K562 (cell line): ENCODE results near the gene CD72.

ENCODE experiments used
- SP1 ChIP-seq: sonication (generic); formaldehyde crosslinking; IDR thresholded peaks from 2 replicates; pipeline ENCODE4 v1.8.1; 2022; ENCODE audit warnings: mild to moderate bottlenecking, missing genetic modification reagents
- TAF1 ChIP-seq: IDR thresholded peaks from 2 replicates; pipeline ENCODE4 v1.6.1; 2011; ENCODE audit warnings: mild to moderate bottlenecking, low read length, moderate library complexity; ENCODE audit not compliant: insufficient read depth, control insufficient read depth, severe bottlenecking; ENCODE audit errors: extremely low read depth
- YY1 ChIP-seq, 3 experiments: IDR thresholded peaks; 2 replicates each; pipeline ENCODE4 v1.6.1; 2011; ENCODE audit warnings: low read length in 2 of 3, mild to moderate bottlenecking in 2 of 3, moderate library complexity in 2 of 3, borderline replicate concordance in 1 of 3, control low read depth in 1 of 3, low read depth in 1 of 3; ENCODE audit not compliant: insufficient read depth in 3 of 3, insufficient replicate concordance in 2 of 3, control insufficient read depth in 1 of 3, insufficient read length in 1 of 3; ENCODE audit errors: extremely low read depth in 1 of 3

DNA sequence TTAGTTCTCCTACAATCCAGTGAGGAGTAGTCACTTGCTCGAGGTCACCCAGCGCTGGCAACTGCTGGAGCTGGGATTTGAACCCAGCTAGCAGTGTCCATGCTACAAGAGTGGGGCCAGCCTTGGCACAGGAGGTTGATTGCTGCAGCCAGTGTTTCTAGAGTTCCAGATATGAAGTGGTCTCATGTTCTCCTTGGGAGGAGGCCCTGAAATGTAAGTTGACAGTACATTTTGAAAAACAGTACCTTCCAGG is 40.7 kb upstream of the CD72 start:
- TF ChIP-seq TAF1 (no peak), SP1 (no peak), YY1 (IDR thresholded peaks at IDR 0.05; ENCODE audit: borderline replicate concordance in 1 of 3, control insufficient read depth in 1 of 3, extremely low read depth in 1 of 3, insufficient read depth in 3 of 3, insufficient read length in 1 of 3, insufficient replicate concordance in 2 of 3, low read depth in 1 of 3, low read length in 2 of 3) (no peak)
